ENCODE results near the gene C1orf159. TPM values are rescaled to one million over a fixed set of nuclear protein-coding genes. Genes with fewer than 3 reads are reported as not detected.

C1orf159 gene
- total and polyA plus RNA-seq, 2 of the 8 experiments (the other 6 are each of a cell fraction or from before 2014, with no cell fraction given): 10.0 to 10.9 TPM

GRCh38 chr1:1160281-1160930, 44.5 kb upstream of the C1orf159 start:
- Histone ChIP-seq H3K27me3 (replicated peaks in 1 of 4; ENCODE audit: control insufficient read depth in 3 of 4, extremely low read depth in 1 of 4, insufficient read depth in 3 of 4, low read length in 3 of 4) (no peaks in the 10 kb centered on the region), H2BK20ac (ENCODE audit: low read length) (no peak overlapping the region; the same call in 1 of the 2 replicates), H2BK120ac (replicated peaks; ENCODE audit: low read depth, low read length) (no peak overlapping the region), H3K23me2 (ENCODE audit: low read depth, low read length) (peaks cover 13% of the 10 kb centered on the region; the same call in 1 of the 2 replicates), H3K4me2 (ENCODE audit: insufficient read depth in 1 of 2, low read depth in 2 of 2, low read length in 2 of 2) (no peak overlapping the region), H2BK12ac (ENCODE audit: low read depth, low read length) (peak overlapping the region; percentile 87; the same call in 1 of the 2 replicates), H2BK15ac (ENCODE audit: low read length) (no peak overlapping the region; the same call in 1 of the 2 replicates), H3K36me3 (ENCODE audit: control insufficient read depth in 2 of 4, insufficient read depth in 4 of 4, low read length in 3 of 4) (no peaks in the 10 kb centered on the region), H3K4ac (replicated peaks; ENCODE audit: insufficient read length, low read depth, low read length) (no peak overlapping the region), H3K23ac (ENCODE audit: insufficient read length) (no peak overlapping the region), H3K79me1 (ENCODE audit: low read depth, low read length) (no peaks in the 10 kb centered on the region; the same call in 1 of the 2 replicates), H2AK5ac (ENCODE audit: low read depth, low read length) (no peak overlapping the region), H2BK5ac (ENCODE audit: low read depth, low read length) (no peak overlapping the region), H3K9ac (replicated peaks in 1 of 4; ENCODE audit: extremely low read depth in 1 of 4, low read depth in 3 of 4, low read length in 3 of 4) (no peak overlapping the region), H3K14ac (ENCODE audit: insufficient read length) (no peak overlapping the region), H4K8ac (ENCODE audit: extremely low read depth, insufficient read depth, low read length) (no peak overlapping the region), H3K4me1 (replicated peaks in 1 of 4; ENCODE audit: control insufficient read depth in 3 of 4, insufficient read depth in 4 of 4, low read length in 3 of 4) (peaks cover 0 to 44% (median 31%) of the 10 kb centered on the region in 4 experiments; a peak in 6 of 7 replicates), H3K79me2 (ENCODE audit: control insufficient read depth in 1 of 2, insufficient read depth in 2 of 2, low read length in 2 of 2) (no peaks in the 10 kb centered on the region; a peak in 1 of 4 replicates), H3K56ac (replicated peaks; ENCODE audit: insufficient read length, low read depth, low read length) (no peak overlapping the region), H4K5ac (ENCODE audit: insufficient read length, low read depth, low read length) (no peak overlapping the region), H4K20me1 (replicated peaks in 1 of 2; ENCODE audit: control insufficient read depth in 1 of 2, insufficient read depth in 2 of 2, low read length in 2 of 2) (no peaks in the 10 kb centered on the region), H2AFZ (ENCODE audit: low read length) (no peak overlapping the region), H3K9me3 (ENCODE audit: insufficient read depth in 2 of 2, low read depth in 1 of 2, low read length in 1 of 2) (peaks cover 0 to under 1% of the 10 kb centered on the region in 2 experiments; a peak in 2 of 4 replicates), H3K18ac (ENCODE audit: extremely low read depth, low read length) (no peak overlapping the region), H3K27ac (ENCODE audit: low read depth, low read length) (no peak overlapping the region), H3K4me3 (ENCODE audit: extremely low read depth in 1 of 4, insufficient read depth in 2 of 4, low read depth in 3 of 4, low read length in 4 of 4) (no peak overlapping the region), H4K91ac (replicated peaks; ENCODE audit: insufficient read length, low read length) (peak overlapping the region; percentile 5)
- ChIA-PET POLR2A (ENCODE audit: partially characterized antibody) (interaction anchor here (0.6 to 2.0 kb wide), 2 partner anchors 71 to 145 kb away, joined by 3 to 4 read pairs; partner anchors contain the start of gene SDF4), CTCF (ENCODE audit: partially characterized antibody) (interaction anchor here (1.2 to 2.2 kb wide), 5 partner anchors 22 to 131 kb away, joined by 3 to 10 read pairs (median 7); no protein-coding TSS in a partner anchor)
- FAIRE-seq (no peak), DNase-seq (ENCODE audit: low read depth in 1 of 2, low spot score in 2 of 2) (no peak)
- WGBS, 2 experiments (ENCODE audit: extremely low coverage in 1 of 2, insufficient coverage in 1 of 2, insufficient read length in 1 of 2, insufficient replicate concordance in 2 of 2, low coverage in 1 of 2, low lambda C conversion rate in 2 of 2, missing lambda C conversion rate in 1 of 2): 90% methylated on average over 22 of the region's 23 CpGs; no CpG with 5 or more reads in 1 of the 2 experiments
- TF ChIP-seq KDM1A (IDR thresholded peaks at IDR 0.05; ENCODE audit: borderline replicate concordance, low read length) (no peak), NANOG (IDR thresholded peaks at IDR 0.05; ENCODE audit: insufficient read depth, low read depth, low read length, poor library complexity, severe bottlenecking) (no peak), BACH1 (IDR thresholded peaks at IDR 0.05; ENCODE audit: low read length) (no peak), ZNF274 (IDR thresholded peaks at IDR 0.05; ENCODE audit: borderline replicate concordance, extremely low read depth, low read length) (no peak)

Measured in H1 (cell line).